ENCODE data around the gene TADA2A.

TADA2A gene

GRCh38 chr17:37406635-37407461 lies at the start of gene TADA2A, which contains the start of gene ACACA:
TADA2A (plus strand) TSS chr17:37406886; CDS start chr17:37411366, 4,480 bp downstream.
ACACA (minus strand) TSS chr17:37406836; CDS start chr17:37406299, 537 bp downstream.
- DNase-seq, result peak; percentile 80

- peak; percentile 49 for DNase-seq
Observed at GRCh38 chr17:37358098-37358829, 48.4 kb upstream of the TADA2A start.

- DNase-seq, result peak; percentile 95
Observed at GRCh38 chr17:37358830-37359681, 47.6 kb upstream of the TADA2A start.

- no peak for DNase-seq
Observed at GRCh38 chr17:37359682-37360188, 47.0 kb upstream of the TADA2A start.

GRCh38 chr17:37360632-37361031 lies 46.1 kb upstream of the TADA2A start:
- peak; percentile 38 for DNase-seq

- peak; percentile 62 for DNase-seq
Observed at GRCh38 chr17:37361543-37361942, 45.1 kb upstream of the TADA2A start.

GRCh38 chr17:37365589-37365988 lies 41.1 kb upstream of the TADA2A start:
- no peak for DNase-seq

GRCh38 chr17:37368577-37368976 lies 38.1 kb upstream of the TADA2A start:
- DNase-seq, result peak; percentile 50

GRCh38 chr17:37373530-37374159 lies 33.0 kb upstream of the TADA2A start:
- peak; percentile 68 for DNase-seq

GRCh38 chr17:37375706-37376105 lies 31.0 kb upstream of the TADA2A start, which contains the start of gene C17orf78:
C17orf78 (plus strand) TSS chr17:37375985; CDS start chr17:37376093, 108 bp downstream.
- DNase-seq, result no peak

GRCh38 chr17:37382056-37382455 lies 24.6 kb upstream of the TADA2A start:
- no peak for DNase-seq

- DNase-seq, result no peak
Observed at GRCh38 chr17:37384560-37385149, 22.0 kb upstream of the TADA2A start.

GRCh38 chr17:37385474-37385990 lies 21.2 kb upstream of the TADA2A start:
- no peak for DNase-seq

- DNase-seq, result no peak
Observed at GRCh38 chr17:37386462-37386861, 20.2 kb upstream of the TADA2A start.

- peak; percentile 68 for DNase-seq
Observed at GRCh38 chr17:37388266-37388665, 18.4 kb upstream of the TADA2A start.

- DNase-seq, result no peak
Observed at GRCh38 chr17:37389160-37389559, 17.5 kb upstream of the TADA2A start.

GRCh38 chr17:37391146-37391545 lies 15.5 kb upstream of the TADA2A start:
- DNase-seq, result no peak

- DNase-seq, result peak; percentile 98
Observed at GRCh38 chr17:37392024-37392590, 14.6 kb upstream of the TADA2A start.

GRCh38 chr17:37393352-37393751 lies 13.3 kb upstream of the TADA2A start:
- DNase-seq, result no peak

- peak; percentile 86 for DNase-seq
Observed at GRCh38 chr17:37399265-37399803, 7.4 kb upstream of the TADA2A start.

GRCh38 chr17:37400505-37400904 lies 6.2 kb upstream of the TADA2A start:
- no peak for DNase-seq
